LNCaP clone FGC (cell line): ENCODE data around the gene MLH3.

ENCODE experiments used
- DNase-seq: peaks from one replicate; pipeline ENCODE4 v3.0.0-alpha.2; 2011; ENCODE audit warnings: low read depth
- H3K4me3 ChIP-seq: 2 replicates; pipeline ENCODE4 v1.5.1; 2011; ENCODE audit warnings: mild to moderate bottlenecking, low read depth, low read length, control low read depth
- TF ChIP-seq, protein P1 (sequence below): IDR thresholded peaks from 2 replicates; pipeline ENCODE4 v1.5.1; 2012; ENCODE audit warnings: mild to moderate bottlenecking; ENCODE audit not compliant: control insufficient read depth, insufficient read depth; ENCODE audit errors: extremely low read depth

The MLH3 gene

DNA sequence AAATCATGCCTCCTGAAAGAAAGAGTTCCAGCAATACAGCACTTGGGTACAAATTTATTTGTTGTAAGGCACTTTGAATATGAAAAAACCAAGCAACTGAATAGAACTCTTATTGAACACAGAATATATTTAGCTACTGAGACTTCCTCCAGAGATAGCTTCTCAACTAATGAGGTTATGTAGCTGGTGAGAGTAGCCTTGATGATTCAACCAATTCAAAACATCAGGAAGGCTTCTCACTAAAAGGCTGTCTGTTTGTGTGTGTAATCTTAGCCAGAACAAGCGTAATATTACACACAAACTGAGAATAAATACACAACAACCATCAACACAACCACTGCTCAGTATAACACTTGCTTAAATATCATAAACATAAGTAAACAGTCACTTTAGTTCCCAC is 28.2 kb downstream of the MLH3 start:
- TF ChIP-seq, protein P1, sequence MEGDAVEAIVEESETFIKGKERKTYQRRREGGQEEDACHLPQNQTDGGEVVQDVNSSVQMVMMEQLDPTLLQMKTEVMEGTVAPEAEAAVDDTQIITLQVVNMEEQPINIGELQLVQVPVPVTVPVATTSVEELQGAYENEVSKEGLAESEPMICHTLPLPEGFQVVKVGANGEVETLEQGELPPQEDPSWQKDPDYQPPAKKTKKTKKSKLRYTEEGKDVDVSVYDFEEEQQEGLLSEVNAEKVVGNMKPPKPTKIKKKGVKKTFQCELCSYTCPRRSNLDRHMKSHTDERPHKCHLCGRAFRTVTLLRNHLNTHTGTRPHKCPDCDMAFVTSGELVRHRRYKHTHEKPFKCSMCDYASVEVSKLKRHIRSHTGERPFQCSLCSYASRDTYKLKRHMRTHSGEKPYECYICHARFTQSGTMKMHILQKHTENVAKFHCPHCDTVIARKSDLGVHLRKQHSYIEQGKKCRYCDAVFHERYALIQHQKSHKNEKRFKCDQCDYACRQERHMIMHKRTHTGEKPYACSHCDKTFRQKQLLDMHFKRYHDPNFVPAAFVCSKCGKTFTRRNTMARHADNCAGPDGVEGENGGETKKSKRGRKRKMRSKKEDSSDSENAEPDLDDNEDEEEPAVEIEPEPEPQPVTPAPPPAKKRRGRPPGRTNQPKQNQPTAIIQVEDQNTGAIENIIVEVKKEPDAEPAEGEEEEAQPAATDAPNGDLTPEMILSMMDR, result no peak
- no peak for DNase-seq
- H3K4me3 ChIP-seq, result no peak overlapping the region

DNA sequence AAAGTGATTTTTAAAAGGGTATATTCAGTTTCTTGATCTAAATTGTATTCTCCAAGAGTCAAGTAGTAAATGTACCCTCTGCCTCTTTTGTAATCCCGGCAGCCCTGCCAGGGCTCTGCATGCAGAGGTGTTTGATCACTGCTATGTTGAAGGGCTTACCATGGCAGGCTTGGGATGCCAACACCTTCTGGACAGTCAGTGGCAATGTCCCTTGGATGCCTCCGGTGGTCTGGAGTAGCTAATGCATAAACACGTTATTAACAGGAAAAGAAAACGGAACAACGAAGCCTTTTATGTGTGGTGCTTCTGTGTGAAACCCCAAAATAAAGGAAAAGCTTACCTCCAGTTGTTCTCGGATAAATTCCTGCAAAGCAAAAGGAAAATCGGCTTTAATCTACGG is 28.6 kb downstream of the MLH3 start:
- no peak for DNase-seq
- no peak overlapping the region for H3K4me3 ChIP-seq
- TF ChIP-seq, protein P1, result peak; percentile 48

DNA sequence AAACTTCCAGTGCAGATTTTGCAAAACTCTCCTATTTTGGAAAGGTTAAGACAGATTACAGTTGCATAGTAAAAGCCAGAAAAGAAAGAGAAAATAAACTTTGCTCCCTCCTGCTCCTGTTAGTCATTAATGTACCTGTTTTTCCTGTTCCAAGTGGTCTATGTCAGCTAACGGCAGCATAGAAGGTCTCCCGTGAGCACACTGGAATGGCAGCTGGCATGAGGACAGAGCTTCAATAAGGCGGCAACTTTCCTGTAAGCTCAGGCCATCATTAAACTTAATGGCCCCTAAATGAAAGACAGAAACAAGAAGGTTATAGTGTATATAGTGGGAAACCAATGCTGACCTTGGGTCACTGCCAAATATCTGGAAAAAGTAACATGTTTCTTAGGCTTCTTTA is 32.6 kb downstream of the MLH3 start:
- H3K4me3 ChIP-seq, result no peak overlapping the region
- TF ChIP-seq, protein P1, result no peak
- peak; percentile 26 for DNase-seq

DNA sequence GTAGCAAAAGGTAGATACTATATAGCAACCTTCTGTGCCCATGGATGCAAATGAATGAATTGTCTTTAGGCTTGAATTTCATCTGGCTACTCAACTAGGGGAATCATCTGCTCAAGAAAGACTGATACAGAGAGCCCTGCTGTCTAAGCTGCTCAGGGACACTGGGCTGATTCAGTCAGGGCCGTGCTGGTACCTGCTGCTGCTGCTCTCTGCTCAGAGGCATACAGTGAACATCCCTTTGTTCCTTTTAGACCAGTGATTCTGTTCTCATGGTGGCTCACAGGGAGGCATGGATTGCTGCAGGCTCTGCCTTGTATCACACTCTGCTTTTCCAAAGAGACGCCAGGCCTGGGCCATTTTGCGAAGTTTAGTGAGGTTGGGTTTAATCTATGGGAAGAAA is 34.5 kb downstream of the MLH3 start:
- TF ChIP-seq, protein P1, result no peak
- H3K4me3 ChIP-seq, result no peak overlapping the region
- DNase-seq, result no peak

DNA sequence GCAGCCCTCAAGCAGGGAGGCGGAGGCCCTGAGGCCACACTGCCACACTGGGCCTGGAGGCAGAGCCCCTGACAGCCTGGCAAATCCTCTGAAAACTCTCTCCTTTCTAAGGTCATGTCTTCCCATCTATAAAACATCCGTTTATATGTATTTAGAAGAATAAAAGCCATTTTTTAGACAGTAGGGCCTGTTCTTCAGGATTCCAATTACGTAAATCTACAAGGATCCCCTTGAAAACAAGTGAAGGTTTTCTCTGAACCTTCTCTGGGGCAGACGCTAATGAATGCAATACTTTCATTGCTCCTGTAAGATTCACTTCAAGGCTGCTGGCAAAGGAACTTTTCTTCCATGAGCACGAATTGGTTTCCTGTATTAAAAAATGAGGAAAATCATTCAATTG is 35.8 kb downstream of the MLH3 start:
- H3K4me3 ChIP-seq, result no peak overlapping the region
- DNase-seq, result no peak
- TF ChIP-seq, protein P1, result no peak

DNA sequence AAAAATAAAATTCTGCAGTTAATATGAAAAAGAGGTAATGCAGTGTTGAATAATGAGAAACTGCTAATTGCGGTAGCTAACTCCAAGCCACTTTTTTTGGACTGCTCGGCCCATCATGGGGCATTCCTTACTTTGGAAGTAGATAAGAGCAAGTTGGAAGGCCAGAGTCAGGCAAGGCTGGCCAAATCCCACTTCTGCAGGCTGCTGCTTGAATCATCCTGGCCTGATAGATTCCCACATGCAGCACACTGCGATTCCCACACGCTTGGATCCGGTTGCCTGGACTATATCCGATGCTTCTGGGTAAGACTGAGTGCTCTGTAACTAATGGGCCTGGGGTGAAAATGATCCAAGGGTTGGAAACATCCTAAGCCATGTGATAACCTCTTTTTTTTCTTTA is 38.0 kb downstream of the MLH3 start:
- no peak for DNase-seq
- no peak overlapping the region for H3K4me3 ChIP-seq
- TF ChIP-seq, protein P1, result no peak

DNA sequence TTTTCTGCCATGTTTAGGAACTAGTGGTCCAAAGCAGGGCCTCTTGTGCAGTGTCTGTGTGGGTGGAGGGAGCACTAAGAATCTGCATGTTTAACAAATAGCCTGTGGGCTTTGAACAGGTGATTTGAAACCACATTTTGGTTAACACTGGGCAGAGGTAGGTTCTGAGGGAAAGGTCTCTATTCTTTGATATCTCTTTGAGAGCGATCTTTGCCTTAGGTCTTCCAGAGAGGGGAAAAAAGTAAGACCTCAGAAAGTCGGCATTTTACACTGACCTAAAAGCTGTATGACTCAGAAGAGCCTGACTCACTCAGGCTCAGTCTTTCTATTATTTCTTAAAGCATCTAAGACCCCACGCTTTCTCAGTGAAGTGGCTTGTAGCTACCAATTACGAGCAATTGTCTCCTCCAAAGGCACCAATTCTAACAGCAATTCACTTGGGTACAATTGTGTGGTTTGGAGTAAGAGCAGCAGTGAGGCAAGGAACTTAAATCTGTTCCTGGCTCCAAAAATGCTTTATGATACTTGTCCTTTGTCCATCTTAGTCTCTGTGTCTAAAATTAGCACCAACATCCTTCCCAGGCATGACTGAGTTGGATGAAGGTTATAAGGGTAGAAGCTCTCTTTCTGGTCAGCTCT is 39.8 kb downstream of the MLH3 start:
- TF ChIP-seq, protein P1, result no peak
- no peak for DNase-seq
- no peak overlapping the region for H3K4me3 ChIP-seq
